ENCODE measurements around the gene HNRNPU.

DNA sequence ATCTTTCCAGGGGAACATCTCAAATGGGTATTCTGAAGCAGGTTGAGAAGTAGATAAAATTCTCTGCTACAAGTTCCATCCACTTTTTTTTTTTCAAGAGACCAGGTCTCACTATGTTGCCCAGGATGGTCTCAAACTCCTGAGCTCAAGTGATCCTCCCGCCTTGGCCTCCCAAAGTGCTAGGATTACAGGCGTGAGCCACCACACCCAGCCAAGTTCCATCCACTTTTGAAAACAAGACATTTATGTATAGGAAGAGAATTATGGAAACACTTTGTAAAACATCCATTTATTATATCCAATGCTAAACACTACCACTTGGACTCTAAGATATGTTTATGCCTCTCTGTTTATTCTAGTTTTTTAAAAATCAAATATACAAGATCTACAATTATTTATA, 13.4 kb downstream of the HNRNPU start:
- TF ChIP-seq POLR2AphosphoS5 (IDR thresholded peaks at IDR 0.05; ENCODE audit: borderline replicate concordance, low read depth, low read length) (no peak), EZH2 (IDR thresholded peaks at IDR 0.05) (no peak)
